Myometrial cell (primary cell): Measurements from ENCODE around the gene OR2J2. TPM values are rescaled to one million over a fixed set of nuclear protein-coding genes. Genes with fewer than 3 reads are reported as not detected.

ENCODE experiments used
- total RNA-seq: library from RNA; depleted of rRNA; stranded (reverse); fragments of >200 nt; gene quantifications from 2 replicates; pipeline ENCODE4 v1.2.3, GENCODE V29; 2015

Gene OR2J2
- not detected in 2 replicates for total RNA-seq

DNA sequence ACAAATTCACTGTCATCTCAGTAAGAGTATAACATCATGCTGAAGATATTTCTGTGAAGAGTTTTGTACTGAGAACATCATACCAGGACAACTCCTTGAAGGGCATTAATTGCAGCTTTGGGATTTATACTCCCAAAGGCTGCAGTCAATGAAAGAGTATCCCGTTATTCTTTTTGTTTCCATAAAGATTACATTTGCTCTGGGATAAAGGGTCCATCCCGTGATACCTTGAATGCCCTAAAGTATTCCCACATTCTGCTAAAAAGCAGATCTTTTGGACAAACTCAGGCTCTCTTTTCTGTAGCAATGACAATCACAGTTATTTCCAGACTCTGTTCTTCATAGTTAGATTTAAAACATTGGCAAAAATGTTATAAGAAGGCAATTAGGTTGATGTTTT lies at the start of gene OR2J2:
Gene OR2J2 (plus strand): TSS at position 301 of the 400 bp plus-strand sequence. CDS start 2,729 bp downstream, outside the sequence.

Other genes starting within 250 kb of the OR2J2 start
- 51.9 and 55.4 TPM in 2 replicates for gene TRIM27, start 246.9 kb upstream of the OR2J2 start, total RNA-seq
- 0.29 and 1.2 TPM in 2 replicates for gene ZNF311, start 165.6 kb upstream of the OR2J2 start, total RNA-seq
- gene OR2W1, start 125.7 kb upstream of the OR2J2 start, total RNA-seq, result not detected in 2 replicates
- gene OR2B3, start 83.6 kb upstream of the OR2J2 start, total RNA-seq, result not detected in 2 replicates
- gene OR2J1, start 71.4 kb upstream of the OR2J2 start, total RNA-seq, result not detected in 2 replicates
- gene OR2J3, start 62.8 kb upstream of the OR2J2 start, total RNA-seq, result not detected in 2 replicates
- not detected in 2 replicates for gene OR14J1, start 130.8 kb downstream of the OR2J2 start, total RNA-seq
- gene OR5V1, start 198.0 kb downstream of the OR2J2 start, total RNA-seq, result not detected in 2 replicates
- not detected in 2 replicates for gene OR12D3, start 204.4 kb downstream of the OR2J2 start, total RNA-seq
- not detected in 2 replicates for gene OR12D2, start 224.7 kb downstream of the OR2J2 start, total RNA-seq
- not detected in 2 replicates for gene OR12D1, start 244.0 kb downstream of the OR2J2 start, total RNA-seq